GM12892 (cell line): ENCODE data around the gene KCNJ12.
"Not testable (repeated sequence)": the region's sequence is repeated elsewhere in the genome, so short reads cannot be mapped to it uniquely, and the experiment has no call there.

Source experiments
- POLR2A ChIP-seq: IDR thresholded peaks from 2 replicates; pipeline ENCODE4 v1.6.1; 2011; ENCODE audit warnings: low read depth, low read length, control low read depth
- POLR2AphosphoS5 ChIP-seq: IDR thresholded peaks from 2 replicates; pipeline ENCODE4 v1.6.1; 2011; ENCODE audit warnings: low read depth, low read length, control low read depth
- TAF1 ChIP-seq: IDR thresholded peaks from 2 replicates; pipeline ENCODE4 v1.6.1; 2011; ENCODE audit warnings: low read depth, mild to moderate bottlenecking, control low read depth, low read length, borderline replicate concordance

- not testable (repeated sequence) for TF ChIP-seq TAF1, POLR2A, POLR2AphosphoS5
Observed at GRCh38 chr17:21337981-21338625, 38.1 kb upstream of the KCNJ12 start.
